Measurements from ENCODE around the gene FAM219A. TPM values are rescaled to one million over a fixed set of nuclear protein-coding genes. Genes with fewer than 3 reads are reported as not detected.

Gene FAM219A
- total RNA-seq, 1 experiment from 2014 or later: 17.1 TPM

DNA sequence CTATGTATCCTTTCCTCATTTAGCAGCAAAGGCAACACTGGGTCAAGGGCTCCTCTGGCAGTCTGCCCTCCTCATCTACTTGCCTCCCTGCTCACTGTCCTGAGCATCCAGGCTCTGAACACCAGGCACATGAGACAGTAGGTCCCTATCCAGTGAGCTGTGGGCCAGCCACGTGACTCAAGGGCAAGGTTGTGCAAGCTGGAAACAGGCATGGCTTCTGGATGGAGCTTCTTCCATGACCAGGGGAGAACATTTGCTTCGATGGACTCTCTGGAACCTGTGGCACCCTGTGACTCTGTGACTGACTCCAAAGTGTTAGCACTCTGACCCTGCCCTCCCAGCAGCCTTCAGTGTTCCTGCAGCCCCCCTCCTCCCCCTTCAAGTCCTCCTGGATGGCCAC, 33.2 kb upstream of the FAM219A start:
- no peak overlapping the region for H3K27ac ChIP-seq (ENCODE audit: low read length)
- peaks cover 12% of the 10 kb centered on the region for H3K27me3 ChIP-seq (ENCODE audit: low read length)
- H3F3A ChIP-seq (ENCODE audit: low read length, unreplicated experiment): no peaks in the 10 kb centered on the region
- no TSS peak for BruUV-seq (replicated peaks)
- no peaks in the 10 kb centered on the region for H4K20me1 ChIP-seq (ENCODE audit: low read length)
- H3K4me3 ChIP-seq (ENCODE audit: low read length): no peak overlapping the region
- CTCF ChIA-PET: no interaction called here
- TF ChIP-seq EZH2phosphoT487 (IDR thresholded peaks at IDR 0.05; ENCODE audit: borderline replicate concordance, low read length) (no peak), EZH2 (IDR thresholded peaks at IDR 0.05; ENCODE audit: low read length, unreplicated experiment) (no peak)
- TF ChIP-seq, protein P1, sequence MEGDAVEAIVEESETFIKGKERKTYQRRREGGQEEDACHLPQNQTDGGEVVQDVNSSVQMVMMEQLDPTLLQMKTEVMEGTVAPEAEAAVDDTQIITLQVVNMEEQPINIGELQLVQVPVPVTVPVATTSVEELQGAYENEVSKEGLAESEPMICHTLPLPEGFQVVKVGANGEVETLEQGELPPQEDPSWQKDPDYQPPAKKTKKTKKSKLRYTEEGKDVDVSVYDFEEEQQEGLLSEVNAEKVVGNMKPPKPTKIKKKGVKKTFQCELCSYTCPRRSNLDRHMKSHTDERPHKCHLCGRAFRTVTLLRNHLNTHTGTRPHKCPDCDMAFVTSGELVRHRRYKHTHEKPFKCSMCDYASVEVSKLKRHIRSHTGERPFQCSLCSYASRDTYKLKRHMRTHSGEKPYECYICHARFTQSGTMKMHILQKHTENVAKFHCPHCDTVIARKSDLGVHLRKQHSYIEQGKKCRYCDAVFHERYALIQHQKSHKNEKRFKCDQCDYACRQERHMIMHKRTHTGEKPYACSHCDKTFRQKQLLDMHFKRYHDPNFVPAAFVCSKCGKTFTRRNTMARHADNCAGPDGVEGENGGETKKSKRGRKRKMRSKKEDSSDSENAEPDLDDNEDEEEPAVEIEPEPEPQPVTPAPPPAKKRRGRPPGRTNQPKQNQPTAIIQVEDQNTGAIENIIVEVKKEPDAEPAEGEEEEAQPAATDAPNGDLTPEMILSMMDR (conservative IDR thresholded peaks at IDR 0.05; ENCODE audit: low read depth, low read length): no peak
- no peaks in the 10 kb centered on the region for H3K9me3 ChIP-seq (ENCODE audit: low read length)
- intact Hi-C loops (cut with micrococcal nuclease): no loop called here
- no peak overlapping the region for H3K4me2 ChIP-seq (ENCODE audit: low read length)
- H3K79me2 ChIP-seq (ENCODE audit: low read length): no peaks in the 10 kb centered on the region
- H3K4me1 ChIP-seq (ENCODE audit: insufficient read depth, low read length): no peaks in the 10 kb centered on the region
- no peaks in the 10 kb centered on the region for H3K36me3 ChIP-seq (ENCODE audit: low read depth, low read length)
- POLR2A ChIA-PET (ENCODE audit: unreplicated experiment): no interaction called here
- DNase-seq (no peak), ATAC-seq (no peak)
- no peak overlapping the region for H3K9ac ChIP-seq (ENCODE audit: low read length)
- H2AFZ ChIP-seq (ENCODE audit: low read length): no peak overlapping the region
- H3K9me2 ChIP-seq (replicated peaks; ENCODE audit: low read length): no peaks in the 10 kb centered on the region

DNA sequence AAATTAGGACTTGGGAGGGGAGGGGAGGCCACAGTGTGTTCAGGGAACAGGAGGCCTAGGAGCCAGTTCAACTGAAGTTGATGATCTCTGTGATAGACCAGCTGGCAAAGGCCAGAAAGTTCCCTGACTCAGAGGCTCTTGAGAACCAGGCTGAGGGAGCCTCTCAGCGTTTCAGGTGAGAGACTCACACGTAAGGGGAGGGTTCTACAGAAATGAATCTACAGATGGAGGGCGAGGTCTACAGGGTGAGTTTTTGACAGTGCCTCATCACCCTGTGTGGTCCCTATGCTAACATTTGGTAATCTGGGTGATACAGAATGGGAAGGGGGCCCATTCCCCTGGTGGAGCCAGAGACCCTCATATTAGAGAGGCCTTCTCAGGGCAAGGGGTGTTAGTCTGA, 32.4 kb upstream of the FAM219A start:
- H3K9me3 ChIP-seq (ENCODE audit: low read length): no peaks in the 10 kb centered on the region
- H3F3A ChIP-seq (ENCODE audit: low read length, unreplicated experiment): no peaks in the 10 kb centered on the region

DNA sequence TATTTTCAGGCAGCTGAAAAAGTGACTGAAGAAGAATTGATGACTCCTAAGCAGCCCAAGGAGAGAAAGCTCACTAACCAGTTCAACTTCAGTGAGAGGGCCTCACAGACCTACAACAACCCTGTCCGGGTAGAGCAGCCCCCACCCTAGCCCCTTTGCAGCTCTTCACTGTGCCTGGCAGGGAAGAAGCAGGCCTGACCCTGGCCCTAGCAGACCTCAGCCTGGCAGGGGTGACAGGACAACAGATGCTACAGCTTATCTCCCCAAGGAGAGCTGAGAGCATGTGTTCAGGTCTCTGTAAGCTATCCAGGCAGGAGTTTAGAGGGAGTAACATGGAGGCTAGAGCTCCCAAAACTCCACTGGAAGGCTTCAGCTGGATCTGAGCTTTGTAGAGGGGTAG, 32.0 kb upstream of the FAM219A start:
- CTCF ChIA-PET: no interaction called here
- H3F3A ChIP-seq (ENCODE audit: low read length, unreplicated experiment): no peaks in the 10 kb centered on the region
- no peak overlapping the region for H3K4me2 ChIP-seq (ENCODE audit: low read length)
- H3K27me3 ChIP-seq (ENCODE audit: low read length): peaks cover 12% of the 10 kb centered on the region
- no peak overlapping the region for H2AFZ ChIP-seq (ENCODE audit: low read length)
- no peak for ATAC-seq
- no peak for DNase-seq
- H4K20me1 ChIP-seq (ENCODE audit: low read length): no peaks in the 10 kb centered on the region
- no peaks in the 10 kb centered on the region for H3K9me2 ChIP-seq (replicated peaks; ENCODE audit: low read length)
- no peak overlapping the region for H3K4me3 ChIP-seq (ENCODE audit: low read length)
- POLR2A ChIA-PET (ENCODE audit: unreplicated experiment): no interaction called here
- no peak overlapping the region for H3K27ac ChIP-seq (ENCODE audit: low read length)
- no peaks in the 10 kb centered on the region for H3K36me3 ChIP-seq (ENCODE audit: low read depth, low read length)
- TF ChIP-seq EZH2phosphoT487 (IDR thresholded peaks at IDR 0.05; ENCODE audit: borderline replicate concordance, low read length) (no peak), EZH2 (IDR thresholded peaks at IDR 0.05; ENCODE audit: low read length, unreplicated experiment) (no peak)
- TF ChIP-seq, protein P1 (conservative IDR thresholded peaks at IDR 0.05; ENCODE audit: low read depth, low read length): no peak
- intact Hi-C loops (cut with micrococcal nuclease): no loop called here
- no TSS peak for BruUV-seq (replicated peaks)
- H3K9ac ChIP-seq (ENCODE audit: low read length): no peak overlapping the region
- no peaks in the 10 kb centered on the region for H3K79me2 ChIP-seq (ENCODE audit: low read length)
- no peaks in the 10 kb centered on the region for H3K9me3 ChIP-seq (ENCODE audit: low read length)
- H3K4me1 ChIP-seq (ENCODE audit: insufficient read depth, low read length): no peaks in the 10 kb centered on the region

More for the DNA sequence above, 32.4 kb upstream of the FAM219A start:
- Histone ChIP-seq H4K20me1 (ENCODE audit: low read length) (no peaks in the 10 kb centered on the region), H3K36me3 (ENCODE audit: low read depth, low read length) (no peaks in the 10 kb centered on the region), H2AFZ (ENCODE audit: low read length) (no peak overlapping the region), H3K4me3 (ENCODE audit: low read length) (no peak overlapping the region), H3K9ac (ENCODE audit: low read length) (no peak overlapping the region), H3K27me3 (ENCODE audit: low read length) (peaks cover 12% of the 10 kb centered on the region), H3K4me2 (ENCODE audit: low read length) (no peak overlapping the region), H3K79me2 (ENCODE audit: low read length) (no peaks in the 10 kb centered on the region), H3K27ac (ENCODE audit: low read length) (no peak overlapping the region), H3K9me2 (replicated peaks; ENCODE audit: low read length) (no peaks in the 10 kb centered on the region), H3K4me1 (ENCODE audit: insufficient read depth, low read length) (no peaks in the 10 kb centered on the region)
- DNase-seq (no peak), ATAC-seq (no peak)
- BruUV-seq (replicated peaks): no TSS peak
- POLR2A ChIA-PET (ENCODE audit: unreplicated experiment): no interaction called here
- TF ChIP-seq EZH2 (IDR thresholded peaks at IDR 0.05; ENCODE audit: low read length, unreplicated experiment) (no peak), EZH2phosphoT487 (IDR thresholded peaks at IDR 0.05; ENCODE audit: borderline replicate concordance, low read length) (no peak)
- TF ChIP-seq, protein P1 (conservative IDR thresholded peaks at IDR 0.05; ENCODE audit: low read depth, low read length): no peak
- intact Hi-C loops (cut with micrococcal nuclease): no loop called here
- CTCF ChIA-PET: interaction anchor here (0.6 kb wide), 1 partner anchor 110 kb away, joined by 3 read pairs; no protein-coding TSS in a partner anchor
